ENCODE measurements around the gene CSF3.

DNA sequence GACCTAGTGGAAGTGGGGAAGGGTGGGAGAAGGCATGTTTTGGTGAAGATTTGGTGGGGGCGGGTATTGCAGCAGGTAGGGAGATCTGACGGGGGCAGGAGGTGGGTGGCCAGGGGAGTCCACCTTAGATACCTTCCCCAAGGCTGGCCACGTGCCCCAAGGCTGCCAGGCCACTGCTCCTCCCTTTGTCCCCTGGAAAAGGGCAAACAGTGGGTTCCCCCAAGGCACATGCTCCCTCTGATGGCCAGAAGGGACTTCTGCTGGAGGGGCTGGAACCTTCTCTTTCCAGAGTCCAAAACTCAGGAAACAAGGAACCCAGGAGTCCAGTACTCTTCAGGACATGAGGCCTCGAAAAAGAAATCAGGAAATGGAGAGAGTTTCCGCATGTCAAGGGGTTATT, 40.8 kb upstream of the CSF3 start:
- TF ChIP-seq EZH2 (IDR thresholded peaks at IDR 0.05; ENCODE audit: low read length, missing control alignments): no peak
- TF ChIP-seq, protein P1, sequence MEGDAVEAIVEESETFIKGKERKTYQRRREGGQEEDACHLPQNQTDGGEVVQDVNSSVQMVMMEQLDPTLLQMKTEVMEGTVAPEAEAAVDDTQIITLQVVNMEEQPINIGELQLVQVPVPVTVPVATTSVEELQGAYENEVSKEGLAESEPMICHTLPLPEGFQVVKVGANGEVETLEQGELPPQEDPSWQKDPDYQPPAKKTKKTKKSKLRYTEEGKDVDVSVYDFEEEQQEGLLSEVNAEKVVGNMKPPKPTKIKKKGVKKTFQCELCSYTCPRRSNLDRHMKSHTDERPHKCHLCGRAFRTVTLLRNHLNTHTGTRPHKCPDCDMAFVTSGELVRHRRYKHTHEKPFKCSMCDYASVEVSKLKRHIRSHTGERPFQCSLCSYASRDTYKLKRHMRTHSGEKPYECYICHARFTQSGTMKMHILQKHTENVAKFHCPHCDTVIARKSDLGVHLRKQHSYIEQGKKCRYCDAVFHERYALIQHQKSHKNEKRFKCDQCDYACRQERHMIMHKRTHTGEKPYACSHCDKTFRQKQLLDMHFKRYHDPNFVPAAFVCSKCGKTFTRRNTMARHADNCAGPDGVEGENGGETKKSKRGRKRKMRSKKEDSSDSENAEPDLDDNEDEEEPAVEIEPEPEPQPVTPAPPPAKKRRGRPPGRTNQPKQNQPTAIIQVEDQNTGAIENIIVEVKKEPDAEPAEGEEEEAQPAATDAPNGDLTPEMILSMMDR (conservative IDR thresholded peaks at IDR 0.05 in 1 of 2, IDR thresholded peaks at IDR 0.05 in 1 of 2; ENCODE audit: low read depth in 1 of 2, low read length in 2 of 2): no peak
